ENCODE results near the gene PDCL2. TPM values are rescaled to one million over a fixed set of nuclear protein-coding genes. Genes with fewer than 3 reads are reported as not detected.

Gene PDCL2
- total and polyA plus RNA-seq, 2 of the 13 experiments (the other 11 are each of a cell fraction or from before 2014, with no cell fraction given), result not detected

GRCh38 chr4:55546756-55547465 lies 45.1 kb downstream of the PDCL2 start, which contains the start of gene CLOCK (continued):
- TF ChIP-seq FOXC1 (CRISPR knock-in tag; IDR thresholded peaks at IDR 0.05; ENCODE audit: borderline replicate concordance) (peak; percentile 79; the same call in 1 of the 2 replicates), ZBTB4 (CRISPR knock-in tag; IDR thresholded peaks at IDR 0.05; ENCODE audit: borderline replicate concordance) (0 out of 2 replicates have a peak, but pooled peaks have one; percentile 61), SIX1 (CRISPR knock-in tag; IDR thresholded peaks at IDR 0.05; ENCODE audit: borderline replicate concordance) (no peak), PAF1 (CRISPR knock-in tag; IDR thresholded peaks at IDR 0.05) (no peak), TFE3 (CRISPR knock-in tag; IDR thresholded peaks at IDR 0.05) (peak; percentile 13; the same call in 1 of the 2 replicates), FOXK1 (CRISPR knock-in tag; IDR thresholded peaks at IDR 0.05; ENCODE audit: borderline replicate concordance, low read depth) (0 out of 2 replicates have a peak, but pooled peaks have one; percentile 16), HIVEP1 (CRISPR knock-in tag; IDR thresholded peaks at IDR 0.05) (peak; percentile 70; the same call in 1 of the 2 replicates), ZNF276 (CRISPR knock-in tag; IDR thresholded peaks at IDR 0.05; ENCODE audit: low read depth) (peak; percentile 60; the same call in 1 of the 2 replicates), JUNB (CRISPR knock-in tag; IDR thresholded peaks at IDR 0.05; ENCODE audit: borderline replicate concordance) (no peak), ZNF274 (CRISPR knock-in tag; IDR thresholded peaks at IDR 0.05) (peak; percentile 64; the same call in 1 of the 2 replicates), YEATS2 (CRISPR knock-in tag; IDR thresholded peaks at IDR 0.05; ENCODE audit: borderline replicate concordance) (no peak), ZNF788 (CRISPR knock-in tag; IDR thresholded peaks at IDR 0.05; ENCODE audit: borderline replicate concordance) (peak; percentile 54; the same call in 1 of the 2 replicates), ZNF354B (CRISPR knock-in tag; IDR thresholded peaks at IDR 0.05) (no peak)
- TF ChIP-seq, protein P1, sequence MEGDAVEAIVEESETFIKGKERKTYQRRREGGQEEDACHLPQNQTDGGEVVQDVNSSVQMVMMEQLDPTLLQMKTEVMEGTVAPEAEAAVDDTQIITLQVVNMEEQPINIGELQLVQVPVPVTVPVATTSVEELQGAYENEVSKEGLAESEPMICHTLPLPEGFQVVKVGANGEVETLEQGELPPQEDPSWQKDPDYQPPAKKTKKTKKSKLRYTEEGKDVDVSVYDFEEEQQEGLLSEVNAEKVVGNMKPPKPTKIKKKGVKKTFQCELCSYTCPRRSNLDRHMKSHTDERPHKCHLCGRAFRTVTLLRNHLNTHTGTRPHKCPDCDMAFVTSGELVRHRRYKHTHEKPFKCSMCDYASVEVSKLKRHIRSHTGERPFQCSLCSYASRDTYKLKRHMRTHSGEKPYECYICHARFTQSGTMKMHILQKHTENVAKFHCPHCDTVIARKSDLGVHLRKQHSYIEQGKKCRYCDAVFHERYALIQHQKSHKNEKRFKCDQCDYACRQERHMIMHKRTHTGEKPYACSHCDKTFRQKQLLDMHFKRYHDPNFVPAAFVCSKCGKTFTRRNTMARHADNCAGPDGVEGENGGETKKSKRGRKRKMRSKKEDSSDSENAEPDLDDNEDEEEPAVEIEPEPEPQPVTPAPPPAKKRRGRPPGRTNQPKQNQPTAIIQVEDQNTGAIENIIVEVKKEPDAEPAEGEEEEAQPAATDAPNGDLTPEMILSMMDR (CRISPR knock-in tag; IDR thresholded peaks at IDR 0.05), result peak; percentile 74
- TF ChIP-seq, protein P2, sequence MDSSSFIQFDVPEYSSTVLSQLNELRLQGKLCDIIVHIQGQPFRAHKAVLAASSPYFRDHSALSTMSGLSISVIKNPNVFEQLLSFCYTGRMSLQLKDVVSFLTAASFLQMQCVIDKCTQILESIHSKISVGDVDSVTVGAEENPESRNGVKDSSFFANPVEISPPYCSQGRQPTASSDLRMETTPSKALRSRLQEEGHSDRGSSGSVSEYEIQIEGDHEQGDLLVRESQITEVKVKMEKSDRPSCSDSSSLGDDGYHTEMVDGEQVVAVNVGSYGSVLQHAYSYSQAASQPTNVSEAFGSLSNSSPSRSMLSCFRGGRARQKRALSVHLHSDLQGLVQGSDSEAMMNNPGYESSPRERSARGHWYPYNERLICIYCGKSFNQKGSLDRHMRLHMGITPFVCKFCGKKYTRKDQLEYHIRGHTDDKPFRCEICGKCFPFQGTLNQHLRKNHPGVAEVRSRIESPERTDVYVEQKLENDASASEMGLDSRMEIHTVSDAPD (CRISPR knock-in tag; IDR thresholded peaks at IDR 0.05), result no peak
- TF ChIP-seq, protein P3, sequence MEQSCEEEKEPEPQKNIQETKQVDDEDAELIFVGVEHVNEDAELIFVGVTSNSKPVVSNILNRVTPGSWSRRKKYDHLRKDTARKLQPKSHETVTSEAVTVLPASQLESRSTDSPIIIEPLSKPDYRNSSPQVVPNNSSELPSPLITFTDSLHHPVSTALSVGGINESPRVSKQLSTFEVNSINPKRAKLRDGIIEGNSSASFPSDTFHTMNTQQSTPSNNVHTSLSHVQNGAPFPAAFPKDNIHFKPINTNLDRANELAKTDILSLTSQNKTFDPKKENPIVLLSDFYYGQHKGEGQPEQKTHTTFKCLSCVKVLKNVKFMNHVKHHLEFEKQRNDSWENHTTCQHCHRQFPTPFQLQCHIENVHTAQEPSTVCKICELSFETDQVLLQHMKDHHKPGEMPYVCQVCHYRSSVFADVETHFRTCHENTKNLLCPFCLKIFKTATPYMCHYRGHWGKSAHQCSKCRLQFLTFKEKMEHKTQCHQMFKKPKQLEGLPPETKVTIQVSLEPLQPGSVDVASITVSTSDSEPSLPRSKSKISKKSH (CRISPR knock-in tag; IDR thresholded peaks at IDR 0.05; ENCODE audit: borderline replicate concordance), result peak; percentile 18; the same call in 1 of the 2 replicates
